Measurements from ENCODE around the gene NFAM1. TPM values are rescaled to one million over a fixed set of nuclear protein-coding genes. Genes with fewer than 3 reads are reported as not detected.

Gene NFAM1
- total RNA-seq, 2 experiments from 2014 or later = 0.11 to 0.21 TPM

DNA sequence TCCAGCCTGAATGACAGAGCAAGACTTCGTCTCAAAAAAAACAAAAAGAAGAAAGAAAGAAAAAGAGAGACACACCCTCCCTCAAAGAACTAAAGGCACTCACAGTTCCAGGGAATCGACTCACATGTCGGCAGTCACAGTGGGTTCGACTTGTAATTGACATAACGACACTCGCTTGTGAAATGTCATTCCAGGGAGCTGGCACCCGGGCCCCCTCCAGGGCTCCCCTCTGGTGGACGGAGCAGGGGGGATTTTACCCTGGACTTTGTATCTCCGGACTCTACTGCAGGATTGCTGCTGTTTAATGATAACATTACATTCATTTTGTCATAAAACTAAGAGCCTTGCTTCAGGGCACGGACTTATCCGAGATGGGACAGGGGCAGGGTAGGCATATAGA, 18.2 kb downstream of the NFAM1 start:
- H3K4me1 Mint-ChIP-seq = no peaks in the 10 kb centered on the region

DNA sequence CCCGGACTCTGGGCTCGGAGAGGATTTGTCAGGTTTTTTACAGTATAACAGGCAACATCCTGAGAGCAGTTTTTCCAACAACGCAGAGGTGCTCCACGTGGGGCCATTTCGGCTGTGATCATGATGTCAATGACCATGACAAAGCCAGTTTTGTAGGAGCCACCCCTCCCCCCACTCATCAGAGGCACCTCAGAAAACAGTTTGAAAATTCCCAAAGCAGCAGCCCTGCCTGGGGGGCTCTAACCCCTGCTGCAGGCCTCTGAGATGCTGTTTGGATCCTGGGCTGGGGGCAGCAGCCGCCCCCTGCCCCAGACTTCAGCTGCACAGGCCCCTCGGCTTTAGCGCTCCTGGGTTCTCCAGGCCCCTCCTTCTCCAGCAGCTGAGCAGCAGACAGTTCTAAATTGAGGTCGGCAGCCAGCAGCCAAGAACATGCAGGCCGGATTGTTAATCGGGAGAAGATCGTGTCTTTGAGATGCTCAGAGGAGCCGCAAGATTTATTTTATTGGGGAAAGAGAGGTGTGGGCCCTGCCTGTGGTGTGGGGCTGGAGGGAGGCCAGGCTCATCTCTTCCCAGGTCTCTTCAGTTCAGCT, 19.4 kb downstream of the NFAM1 start:
- Mint-ChIP-seq H3K9me3 (ENCODE audit: low read depth) (no peaks in the 10 kb centered on the region), H3K4me1 (no peaks in the 10 kb centered on the region), H3K27ac (no peak overlapping the region), H3K27me3 (no peaks in the 10 kb centered on the region), H3K36me3 (ENCODE audit: low read depth) (no peaks in the 10 kb centered on the region), H3K4me3 (no peak overlapping the region)
- ATAC-seq (no peak), DNase-seq (no peak)
- intact Hi-C loops (cut with DNase I, micrococcal nuclease) = no loop called here
- ChIA-PET CTCF (no interaction called here), POLR2A (no interaction called here)

More for the DNA sequence above, 18.2 kb downstream of the NFAM1 start:
- intact Hi-C loops (cut with DNase I, micrococcal nuclease) = no loop called here
- no peak for DNase-seq
- CTCF ChIA-PET = interaction anchor here (0.6 kb wide), 2 partner anchors 56 to 61 kb away, joined by 3 read pairs; no protein-coding TSS in a partner anchor
- H3K27me3 Mint-ChIP-seq = no peaks in the 10 kb centered on the region
- H3K36me3 Mint-ChIP-seq (ENCODE audit: low read depth) = no peaks in the 10 kb centered on the region
- no peak for ATAC-seq
- no peaks in the 10 kb centered on the region for H3K9me3 Mint-ChIP-seq (ENCODE audit: low read depth)
- no peak overlapping the region for H3K4me3 Mint-ChIP-seq
- H3K27ac Mint-ChIP-seq = no peak overlapping the region
- POLR2A ChIA-PET = no interaction called here

DNA sequence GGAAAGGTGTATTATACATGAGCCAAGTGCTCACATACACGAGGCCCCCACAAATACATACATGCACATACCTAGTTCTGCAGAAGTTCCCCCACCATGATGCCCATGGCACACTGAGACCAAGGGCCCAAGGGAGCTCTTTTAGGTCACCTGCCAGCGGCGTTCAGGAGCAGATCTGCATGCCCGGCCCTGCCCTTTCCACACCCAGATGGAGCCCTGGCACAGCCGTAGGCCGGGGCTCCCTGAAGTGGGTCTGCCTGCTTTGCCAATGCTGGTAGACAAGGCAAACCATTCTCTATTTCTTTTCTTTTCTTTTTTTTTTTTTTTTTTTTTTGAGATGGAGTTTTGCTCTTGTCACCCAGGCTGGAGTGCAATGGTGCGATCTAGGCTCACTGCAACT, 21.5 kb downstream of the NFAM1 start:
- CTCF ChIA-PET = interaction anchor here (0.6 to 1.0 kb wide), 2 partner anchors 11 to 173 kb away, joined by 3 read pairs; no protein-coding TSS in a partner anchor
- no peaks in the 10 kb centered on the region for H3K9me3 Mint-ChIP-seq (ENCODE audit: low read depth)
- no peaks in the 10 kb centered on the region for H3K36me3 Mint-ChIP-seq (ENCODE audit: low read depth)
- H3K27ac Mint-ChIP-seq = no peak overlapping the region
- DNase-seq = no peak
- H3K27me3 Mint-ChIP-seq = no peaks in the 10 kb centered on the region
- H3K4me1 Mint-ChIP-seq = no peaks in the 10 kb centered on the region
- POLR2A ChIA-PET = no interaction called here
- no peak overlapping the region for H3K4me3 Mint-ChIP-seq
- intact Hi-C loops (cut with DNase I, micrococcal nuclease) = no loop called here
- ATAC-seq = no peak

DNA sequence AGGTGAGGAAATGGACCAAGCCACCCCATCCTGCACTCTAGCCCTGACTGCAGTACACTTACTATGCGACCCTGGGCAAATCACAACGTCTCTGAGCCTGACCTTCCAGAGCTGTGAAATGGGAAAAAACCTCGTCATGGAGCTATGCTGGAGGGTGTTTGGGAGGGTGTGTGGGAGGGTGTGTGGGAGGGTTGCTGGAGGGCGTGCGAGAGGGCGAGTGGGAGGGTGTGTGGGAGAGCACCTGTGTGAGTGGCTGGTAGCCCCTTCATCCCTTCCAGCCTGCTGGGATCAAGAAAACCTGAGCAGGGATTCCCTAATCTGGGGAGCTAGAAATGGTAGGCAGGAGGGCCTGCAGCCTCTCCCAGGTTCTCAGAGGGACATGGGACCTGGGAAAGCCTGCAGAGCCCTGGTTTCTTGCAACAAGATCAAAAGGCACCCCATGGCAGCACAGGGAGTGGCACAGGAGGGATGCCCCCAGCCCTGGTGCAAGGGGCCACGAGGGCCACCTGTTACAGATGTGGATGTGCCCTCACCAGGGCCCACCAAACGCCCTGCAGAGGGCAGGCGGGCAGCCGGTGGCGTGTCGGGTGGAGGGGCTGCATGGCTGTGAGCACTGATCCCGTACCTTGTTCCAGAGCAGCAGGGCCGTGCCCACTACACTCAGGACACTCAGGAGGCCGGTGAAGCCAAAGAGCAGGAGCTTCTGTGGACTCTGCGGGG, 23.2 kb downstream of the NFAM1 start:
- H3K9me3 Mint-ChIP-seq (ENCODE audit: low read depth) = no peaks in the 10 kb centered on the region
- intact Hi-C loops (cut with DNase I, micrococcal nuclease) = no loop called here
- H3K4me1 Mint-ChIP-seq = no peaks in the 10 kb centered on the region
- ATAC-seq (no peak), DNase-seq (no peak)
- POLR2A ChIA-PET = no interaction called here
- H3K27ac Mint-ChIP-seq = no peak overlapping the region
- CTCF ChIA-PET = no interaction called here
- H3K27me3 Mint-ChIP-seq = no peaks in the 10 kb centered on the region
- no peak overlapping the region for H3K4me3 Mint-ChIP-seq
- H3K36me3 Mint-ChIP-seq (ENCODE audit: low read depth) = no peaks in the 10 kb centered on the region

DNA sequence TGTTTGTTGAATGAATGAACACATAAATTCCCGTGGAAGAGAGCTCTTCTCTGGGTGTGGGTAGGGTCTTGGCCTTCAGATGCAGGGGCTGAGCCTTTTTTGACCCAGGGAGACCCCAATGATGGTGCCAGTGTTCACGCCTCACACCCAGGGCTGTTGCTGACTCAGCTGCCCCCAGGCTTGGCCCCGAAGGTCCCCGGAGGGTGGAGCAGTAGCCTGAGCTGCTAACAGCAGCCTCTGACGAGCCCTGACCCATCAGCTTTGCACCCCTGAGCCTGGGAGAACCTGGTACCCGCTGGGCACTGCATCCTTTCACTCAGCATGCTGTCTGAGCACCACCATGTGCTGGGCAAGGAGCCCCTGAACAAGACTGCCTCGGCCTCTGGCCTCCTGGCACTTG, 23.9 kb downstream of the NFAM1 start:
- DNase-seq (no peak), ATAC-seq (no peak)
- Mint-ChIP-seq H3K36me3 (ENCODE audit: low read depth) (no peaks in the 10 kb centered on the region), H3K4me3 (no peak overlapping the region), H3K27ac (no peak overlapping the region), H3K27me3 (no peaks in the 10 kb centered on the region), H3K4me1 (no peaks in the 10 kb centered on the region), H3K9me3 (ENCODE audit: low read depth) (no peaks in the 10 kb centered on the region)
- intact Hi-C loops (cut with DNase I, micrococcal nuclease) = no loop called here
- ChIA-PET CTCF (no interaction called here), POLR2A (no interaction called here)

DNA sequence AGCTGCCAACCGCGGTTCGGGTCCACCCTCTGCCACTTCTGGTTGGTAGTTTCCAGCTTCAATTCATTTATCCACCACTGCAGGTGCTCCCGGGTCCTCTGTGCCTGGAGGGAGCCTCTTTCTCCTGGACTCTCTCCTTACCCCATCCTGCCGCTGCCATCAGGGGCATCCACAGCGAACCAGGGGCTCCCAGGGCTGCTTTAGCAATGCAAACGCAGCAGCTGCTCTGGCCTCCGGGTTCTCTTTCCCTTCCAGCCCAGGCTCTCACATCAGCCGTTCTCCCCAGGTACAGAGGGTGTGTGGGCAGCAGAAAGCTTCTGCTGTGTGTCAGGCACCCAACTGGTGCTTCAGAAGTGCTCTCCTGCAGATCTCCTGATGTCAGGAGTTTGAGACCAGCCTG, 27.9 kb downstream of the NFAM1 start:
- POLR2A ChIA-PET = no interaction called here
- H3K27me3 Mint-ChIP-seq = no peaks in the 10 kb centered on the region

DNA sequence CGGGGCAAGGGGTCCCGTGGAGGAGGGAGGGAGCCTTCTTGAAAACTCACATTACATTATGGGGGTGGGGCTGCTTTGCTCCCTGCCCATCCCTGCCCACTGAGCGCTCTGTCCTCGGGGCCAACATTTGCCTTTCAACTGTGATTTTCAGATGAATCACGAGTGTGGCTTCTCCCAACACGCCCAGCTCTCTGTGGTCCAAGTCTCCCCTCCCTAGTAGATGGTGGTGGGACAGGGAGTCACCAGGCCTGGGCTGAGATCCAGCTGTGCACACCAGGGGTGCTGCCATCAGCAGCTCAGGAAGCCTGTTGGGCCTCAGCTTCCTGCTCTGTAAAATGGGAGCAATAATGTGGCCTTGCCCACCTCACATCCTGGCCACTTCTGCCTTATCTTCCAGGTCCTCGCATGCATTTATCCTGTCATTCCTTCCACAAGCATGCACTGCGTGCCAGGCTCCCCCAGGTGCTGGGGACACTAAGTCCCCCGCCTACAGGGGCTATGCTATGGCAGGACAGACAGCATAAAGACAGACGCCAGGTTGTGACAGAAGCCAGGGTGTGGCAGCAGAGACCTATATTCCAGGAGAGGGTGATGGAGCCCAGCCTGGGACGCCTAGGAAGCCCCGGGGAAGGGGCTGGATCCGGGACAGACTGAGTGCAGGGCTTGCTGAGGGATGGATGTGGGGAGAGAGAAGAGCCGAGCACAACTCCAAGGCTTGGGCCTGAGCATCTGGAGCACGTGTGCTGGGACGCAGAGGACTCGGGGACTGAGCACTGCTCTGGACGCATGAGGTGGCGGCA, 30.5 kb downstream of the NFAM1 start:
- no peak overlapping the region for H3K4me3 Mint-ChIP-seq
- no peaks in the 10 kb centered on the region for H3K36me3 Mint-ChIP-seq (ENCODE audit: low read depth)
- no peaks in the 10 kb centered on the region for H3K4me1 Mint-ChIP-seq
- DNase-seq (no peak), ATAC-seq (no peak)
- intact Hi-C loops (cut with DNase I, micrococcal nuclease) = no loop called here
- no peaks in the 10 kb centered on the region for H3K27me3 Mint-ChIP-seq
- no peaks in the 10 kb centered on the region for H3K9me3 Mint-ChIP-seq (ENCODE audit: low read depth)
- ChIA-PET POLR2A (interaction anchor here (0.6 kb wide), 1 partner anchor 22 kb away, joined by 3 read pairs; no protein-coding TSS in a partner anchor), CTCF (no interaction called here)
- H3K27ac Mint-ChIP-seq = no peak overlapping the region

More for the DNA sequence above, 27.9 kb downstream of the NFAM1 start:
- ATAC-seq (no peak), DNase-seq (no peak)
- CTCF ChIA-PET = interaction anchor here (1.0 kb wide), 1 partner anchor 27 kb away, joined by 3 read pairs; no protein-coding TSS in a partner anchor
- Mint-ChIP-seq H3K4me3 (no peak overlapping the region), H3K4me1 (no peaks in the 10 kb centered on the region), H3K9me3 (ENCODE audit: low read depth) (no peaks in the 10 kb centered on the region), H3K27ac (no peak overlapping the region), H3K36me3 (ENCODE audit: low read depth) (no peaks in the 10 kb centered on the region)
- intact Hi-C loops (cut with DNase I, micrococcal nuclease) = no loop called here

DNA sequence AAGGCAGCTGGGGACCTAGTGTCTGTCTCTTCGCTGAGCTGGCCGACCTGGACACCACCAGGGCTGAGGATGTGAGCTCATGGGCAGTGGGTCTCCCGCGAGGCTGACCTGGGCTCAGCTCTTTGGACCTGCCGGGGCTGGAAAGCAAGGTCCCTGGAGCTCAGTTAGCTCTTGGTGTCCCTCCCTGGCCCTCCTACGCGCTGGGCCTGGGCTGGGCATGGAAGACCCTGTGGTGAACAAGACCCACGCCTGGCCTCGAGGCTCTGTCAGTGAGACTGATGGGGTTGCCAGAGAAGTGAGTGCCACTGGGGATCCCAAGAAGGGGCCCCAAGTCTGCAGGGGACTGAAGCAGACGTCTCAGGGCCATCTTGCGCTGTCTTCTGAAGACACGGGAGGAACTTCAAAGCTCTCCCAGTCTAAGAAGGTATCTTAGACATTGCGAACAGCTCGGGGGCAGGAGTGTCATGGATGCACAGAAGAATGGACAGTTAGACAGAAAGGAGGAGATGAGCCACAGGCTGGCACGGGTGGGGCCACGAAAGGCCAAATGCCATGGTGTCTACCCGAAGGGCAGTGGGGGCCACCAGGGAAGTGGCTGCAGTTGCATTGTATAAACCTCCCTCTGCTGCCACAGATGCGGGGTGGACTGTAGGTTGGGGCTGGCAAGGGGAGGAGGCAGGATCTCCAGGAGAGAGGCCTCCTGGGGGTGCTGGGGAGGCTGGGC, 31.2 kb downstream of the NFAM1 start:
- H3K36me3 Mint-ChIP-seq (ENCODE audit: low read depth) = no peaks in the 10 kb centered on the region
- ChIA-PET CTCF (interaction anchor here (0.7 kb wide), 1 partner anchor 72 kb away, joined by 3 read pairs; no protein-coding TSS in a partner anchor), POLR2A (interaction anchor here (0.6 kb wide), 1 partner anchor 22 kb away, joined by 3 read pairs; no protein-coding TSS in a partner anchor)
- ATAC-seq (no peak), DNase-seq (no peak)
- intact Hi-C loops (cut with DNase I, micrococcal nuclease) = no loop called here
- H3K4me3 Mint-ChIP-seq = no peak overlapping the region
- H3K9me3 Mint-ChIP-seq (ENCODE audit: low read depth) = no peaks in the 10 kb centered on the region
- no peaks in the 10 kb centered on the region for H3K27me3 Mint-ChIP-seq
- H3K27ac Mint-ChIP-seq = no peak overlapping the region
- H3K4me1 Mint-ChIP-seq = no peaks in the 10 kb centered on the region

DNA sequence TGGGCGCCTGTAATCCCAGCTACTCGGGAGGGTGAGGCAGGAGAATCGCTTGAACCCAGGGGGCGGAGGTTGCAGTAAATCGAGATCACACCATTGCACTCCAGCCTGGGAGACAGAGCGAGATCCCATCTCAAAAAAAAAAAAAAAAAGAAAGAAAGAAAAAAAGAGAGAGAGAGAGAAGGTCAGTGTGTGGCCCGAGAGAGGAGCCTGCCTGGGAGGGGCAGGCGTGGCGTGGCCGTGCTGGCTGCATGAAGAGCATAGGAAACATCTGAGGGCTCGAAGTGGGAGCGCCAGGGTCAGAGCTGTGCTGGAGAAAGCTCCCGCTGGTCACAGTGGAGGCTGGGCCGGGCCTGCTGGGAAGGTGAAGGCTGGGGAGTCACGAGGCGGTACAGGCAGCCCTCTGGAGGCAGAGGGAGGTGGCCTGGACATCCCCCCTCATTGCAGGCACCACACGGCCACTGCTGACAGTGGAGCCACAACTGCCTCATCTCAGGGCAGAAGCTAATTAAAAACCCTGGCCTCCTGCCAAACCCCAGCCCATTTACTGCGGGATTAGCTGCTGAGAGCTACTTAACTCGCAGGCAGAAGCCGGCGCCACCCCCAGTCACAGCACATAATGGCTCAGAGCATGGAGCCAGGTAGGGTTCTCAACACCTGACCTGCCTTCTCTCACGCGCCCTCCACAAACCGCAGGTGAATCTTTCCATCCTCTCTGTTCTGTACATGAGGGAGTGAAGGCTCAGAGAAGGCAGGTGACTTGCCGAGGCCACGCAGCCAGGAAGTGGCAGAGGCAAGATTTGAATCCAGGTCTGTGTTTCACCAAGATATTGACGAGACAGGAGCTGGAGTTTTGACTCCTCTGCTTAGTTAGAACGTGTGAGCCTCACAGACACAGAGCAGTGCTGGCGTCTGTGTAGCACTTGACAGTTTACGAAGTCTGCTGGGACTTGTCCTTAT, 32.6 kb downstream of the NFAM1 start:
- POLR2A ChIA-PET = no interaction called here
- DNase-seq = no peak
- no peak for ATAC-seq
- no peak overlapping the region for H3K4me3 Mint-ChIP-seq
- intact Hi-C loops (cut with DNase I, micrococcal nuclease) = no loop called here
- CTCF ChIA-PET = no interaction called here
- H3K9me3 Mint-ChIP-seq (ENCODE audit: low read depth) = no peaks in the 10 kb centered on the region
- no peaks in the 10 kb centered on the region for H3K27me3 Mint-ChIP-seq
- H3K27ac Mint-ChIP-seq = no peak overlapping the region
- no peaks in the 10 kb centered on the region for H3K4me1 Mint-ChIP-seq
- H3K36me3 Mint-ChIP-seq (ENCODE audit: low read depth) = no peaks in the 10 kb centered on the region

DNA sequence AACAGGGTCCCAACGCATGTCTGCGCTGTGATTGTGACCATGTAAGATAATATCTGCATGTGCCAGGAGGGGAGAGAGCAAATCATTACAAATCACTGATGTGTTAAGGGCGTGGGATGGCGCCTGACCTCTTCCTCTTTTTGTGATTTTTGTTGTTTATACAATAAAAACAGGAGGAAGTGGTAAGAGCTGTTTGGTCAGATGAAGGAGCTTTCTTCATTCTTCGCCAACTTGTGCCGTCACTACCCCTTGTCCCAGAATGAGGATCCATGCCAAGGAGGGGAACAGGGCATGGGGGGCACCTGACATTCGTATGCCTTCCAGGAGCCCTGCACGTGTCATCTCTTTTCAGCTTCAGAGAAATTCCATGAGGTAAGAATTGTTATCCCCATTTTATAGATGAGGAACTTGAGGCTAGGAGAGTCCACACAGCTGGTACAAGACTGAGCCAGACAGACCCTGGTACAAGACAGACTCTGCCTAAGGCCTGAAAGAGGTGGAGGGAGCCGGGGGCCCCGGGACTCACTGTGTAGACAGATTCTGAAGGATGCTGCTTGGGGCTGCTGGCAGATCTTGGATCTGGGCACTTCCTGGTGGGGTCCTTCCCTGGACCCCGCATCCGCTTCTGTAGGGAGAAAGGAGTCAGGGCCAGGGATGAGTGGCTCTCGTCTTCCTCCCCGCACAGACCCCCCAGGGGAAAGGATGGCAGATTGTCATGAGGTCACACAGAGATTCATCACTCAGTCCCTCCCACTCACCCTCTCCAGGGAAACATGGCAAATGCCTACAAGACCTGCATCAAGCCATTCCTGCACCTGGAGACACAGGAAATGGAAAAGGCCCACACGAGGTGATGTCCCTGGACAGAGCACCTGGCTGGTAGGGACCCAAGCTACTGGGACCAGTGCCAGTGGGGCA, 34.6 kb downstream of the NFAM1 start:
- H3K27ac Mint-ChIP-seq = no peak overlapping the region
- ATAC-seq (no peak), DNase-seq (no peak)
- POLR2A ChIA-PET = no interaction called here
- H3K4me3 Mint-ChIP-seq = no peak overlapping the region
- H3K36me3 Mint-ChIP-seq (ENCODE audit: low read depth) = no peaks in the 10 kb centered on the region
- H3K9me3 Mint-ChIP-seq (ENCODE audit: low read depth) = no peaks in the 10 kb centered on the region
- CTCF ChIA-PET = no interaction called here
- no peaks in the 10 kb centered on the region for H3K27me3 Mint-ChIP-seq
- intact Hi-C loops (cut with DNase I, micrococcal nuclease) = no loop called here
- H3K4me1 Mint-ChIP-seq = no peaks in the 10 kb centered on the region

Data from activated CD4-positive, alpha-beta T cell treated with anti-CD3 and anti-CD28 coated beads for 36 hours (primary cell).